DMS153 treated with DMSO at 0.1 percent for 48 hours (cell line): ENCODE measurements around the gene TMTC1.
"Not testable (repeated sequence)": the region's sequence is repeated elsewhere in the genome, so short reads cannot be mapped to it uniquely, and the experiment has no call there.

ENCODE experiments used
- DNase-seq: peaks from one replicate; lab custom pipeline; 2025; ENCODE audit not compliant: unreplicated experiment; lab: John Stamatoyannopoulos, UW

Gene TMTC1

GRCh38 chr12:29783773-29784666 is at the start of gene TMTC1:
Gene TMTC1 (minus strand): TSS chr12:29783942. CDS start chr12:29783751, 191 bp downstream.
- peak; percentile 14 for DNase-seq

DNA sequence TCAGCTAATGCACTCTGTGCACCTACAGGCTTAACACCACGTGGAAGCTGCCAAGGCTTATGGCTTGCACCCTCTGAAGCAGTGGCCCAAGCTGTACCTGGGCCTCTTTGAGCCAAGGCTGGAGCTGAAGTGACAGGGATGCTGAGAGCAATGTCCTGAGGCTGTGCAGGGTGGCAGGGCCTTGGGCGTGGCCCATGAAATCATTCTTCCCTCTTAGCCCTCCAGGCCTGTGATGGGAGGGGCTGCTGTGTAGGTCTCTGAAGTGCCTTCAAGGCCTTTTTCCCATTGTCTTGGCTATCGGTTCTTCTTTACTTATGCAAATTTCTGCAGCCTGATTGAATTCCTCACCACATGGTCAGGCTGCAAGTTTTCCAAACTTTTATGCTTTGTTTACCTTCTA is 47.4 kb upstream of the TMTC1 start:
- DNase-seq: no peak

DNA sequence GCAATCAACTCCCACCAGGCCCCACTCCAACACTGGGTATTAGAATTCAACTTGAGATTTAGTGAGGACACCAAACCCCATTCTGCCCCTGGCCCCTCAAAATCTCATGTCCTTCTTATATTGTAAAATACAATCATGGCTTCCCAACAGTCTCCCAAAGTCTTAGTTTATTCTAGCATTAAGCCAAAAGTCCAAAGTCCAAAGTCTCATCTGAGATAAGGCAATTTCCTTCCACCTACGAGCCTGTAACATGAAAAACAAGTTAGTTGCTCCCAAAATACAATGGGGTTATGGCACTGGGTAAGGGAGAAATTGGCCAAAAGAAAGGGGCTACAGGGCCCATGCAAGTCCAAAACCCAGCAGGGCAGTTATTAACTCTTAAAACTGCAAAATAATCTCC is 46.6 kb upstream of the TMTC1 start:
- DNase-seq: no peak

DNA sequence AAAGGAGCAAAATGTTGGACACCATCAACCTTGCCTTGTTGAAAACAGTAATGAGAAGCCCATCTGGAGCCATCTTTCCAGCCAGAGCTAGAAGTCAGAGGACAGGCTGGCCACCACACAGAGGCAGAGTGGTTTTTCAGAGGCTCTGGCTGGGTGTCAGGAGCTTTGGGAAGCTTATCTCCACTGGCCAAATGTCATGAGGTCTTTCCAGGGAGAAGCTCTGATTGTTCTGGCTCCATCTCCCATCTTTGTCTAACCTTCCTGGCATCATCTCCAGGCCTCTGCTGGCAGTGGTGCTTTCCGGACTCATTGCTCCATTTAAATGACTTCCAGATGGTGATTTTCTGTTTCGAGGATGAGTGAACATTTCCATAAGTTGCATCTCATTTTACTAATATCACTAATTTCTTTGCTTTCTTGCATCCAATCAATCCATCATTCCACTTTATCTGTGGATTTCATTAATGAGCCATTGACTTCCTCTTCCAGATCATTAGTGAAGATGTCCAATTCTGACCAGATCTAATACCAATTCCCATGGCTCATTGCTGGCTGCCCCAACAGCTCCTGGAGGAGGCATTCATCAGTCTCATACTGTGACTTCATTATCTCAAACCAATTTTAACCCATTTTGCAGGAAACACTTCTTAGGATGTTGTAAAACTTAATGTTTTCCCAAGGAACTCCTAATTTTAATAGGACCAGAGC is 35.3 kb upstream of the TMTC1 start:
- no peak for DNase-seq

GRCh38 chr12:29816874-29817725 is 33.4 kb upstream of the TMTC1 start:
- DNase-seq: no peak

GRCh38 chr12:29809616-29810361 is 26.0 kb upstream of the TMTC1 start:
- DNase-seq: not testable (repeated sequence)

GRCh38 chr12:29807129-29807528 is 23.4 kb upstream of the TMTC1 start:
- DNase-seq: no peak

- no peak for DNase-seq
Observed at GRCh38 chr12:29804019-29804418, 20.3 kb upstream of the TMTC1 start.

DNA sequence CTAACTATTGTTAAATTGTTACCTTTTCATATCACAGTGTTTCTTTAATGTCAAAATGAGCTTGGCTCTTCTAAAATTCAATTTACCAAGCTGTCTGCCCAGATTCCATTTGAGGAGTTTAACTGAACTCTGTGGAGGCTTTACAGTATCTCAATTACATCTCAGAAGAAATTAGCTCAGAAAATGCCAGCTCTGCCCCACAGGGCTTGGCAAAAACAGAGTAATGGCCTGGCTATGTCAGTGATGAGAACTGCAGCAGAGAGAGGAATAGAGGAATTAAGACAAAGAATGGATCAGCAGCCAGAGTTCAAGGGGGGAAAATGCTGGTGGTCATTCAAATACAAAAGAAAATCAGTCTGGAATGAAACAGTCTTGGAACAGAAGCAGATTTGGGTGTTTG is 15.8 kb upstream of the TMTC1 start:
- no peak for DNase-seq

- no peak for DNase-seq
Observed at GRCh38 chr12:29797565-29798355, 14.0 kb upstream of the TMTC1 start.

- DNase-seq: no peak
Observed at GRCh38 chr12:29796823-29797263, 13.1 kb upstream of the TMTC1 start.

- no peak for DNase-seq
Observed at GRCh38 chr12:29795715-29796114, 12.0 kb upstream of the TMTC1 start.

DNA sequence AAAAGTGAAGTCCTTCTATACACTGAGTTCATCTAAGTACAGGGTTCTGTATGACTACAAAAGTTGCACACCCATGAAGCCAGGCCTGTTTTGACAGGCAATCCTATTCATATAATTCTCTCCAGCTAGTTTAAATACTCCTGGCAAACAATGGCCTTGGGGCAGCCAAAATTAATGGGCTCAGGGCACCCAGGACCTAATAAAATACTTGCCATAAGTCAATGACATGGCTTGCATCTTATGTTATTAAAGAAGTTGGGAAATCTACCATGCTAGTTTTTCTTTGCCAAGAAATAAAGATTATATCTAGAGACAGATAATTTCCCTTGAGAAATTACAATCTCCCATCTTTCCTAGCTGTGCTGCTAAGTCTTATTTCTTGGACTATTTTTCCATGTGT is 11.1 kb upstream of the TMTC1 start:
- DNase-seq: no peak

- DNase-seq: no peak
Observed at GRCh38 chr12:29792853-29793252, 9.1 kb upstream of the TMTC1 start.

GRCh38 chr12:29792132-29792531 is 8.4 kb upstream of the TMTC1 start:
- DNase-seq: no peak

DNA sequence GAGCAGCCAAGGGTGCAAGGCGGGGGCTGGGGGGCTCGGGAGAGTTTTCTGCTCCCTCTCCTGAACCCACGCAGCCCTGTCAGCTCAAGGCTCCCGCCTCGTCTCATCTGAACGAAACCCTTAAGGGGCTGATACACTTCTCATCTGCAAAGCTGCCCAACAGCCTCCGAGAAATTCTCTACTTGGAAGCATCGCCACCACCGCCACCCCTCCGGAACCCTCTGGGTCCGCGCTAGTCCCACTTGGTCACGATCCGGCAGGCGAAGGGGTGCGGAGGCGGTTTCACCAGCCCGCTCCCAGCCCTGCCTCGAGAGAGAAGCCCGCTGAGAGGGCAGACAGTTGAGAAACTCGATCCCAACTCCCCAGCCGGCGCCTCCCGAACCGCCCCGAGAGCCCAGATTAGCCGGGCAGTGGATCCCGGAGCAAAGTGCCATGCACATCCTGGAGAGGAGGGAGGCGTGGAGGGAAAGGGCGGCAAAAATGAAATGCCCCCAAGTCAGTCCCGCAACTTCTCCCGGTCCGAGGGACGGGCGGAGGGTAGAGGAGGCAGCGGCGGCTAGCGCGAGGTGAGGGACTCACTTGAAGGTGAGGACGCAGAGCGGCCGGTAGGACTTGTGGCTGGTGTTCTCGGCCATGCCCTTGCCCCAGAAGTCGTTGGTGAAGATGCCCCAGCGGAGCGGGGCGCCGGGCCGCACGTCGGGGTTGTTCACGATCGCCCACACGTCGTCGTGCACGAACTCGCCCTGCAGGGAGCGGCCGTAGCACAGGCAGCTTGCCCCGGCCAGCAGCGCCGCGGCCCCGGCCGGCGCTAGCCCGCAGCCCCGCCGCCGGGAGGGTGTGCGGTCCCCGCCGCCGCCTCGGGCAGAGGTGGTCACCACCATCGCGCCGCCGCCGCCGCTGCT is 620 bp downstream of the TMTC1 start:
- peak; percentile 63 for DNase-seq

DNA sequence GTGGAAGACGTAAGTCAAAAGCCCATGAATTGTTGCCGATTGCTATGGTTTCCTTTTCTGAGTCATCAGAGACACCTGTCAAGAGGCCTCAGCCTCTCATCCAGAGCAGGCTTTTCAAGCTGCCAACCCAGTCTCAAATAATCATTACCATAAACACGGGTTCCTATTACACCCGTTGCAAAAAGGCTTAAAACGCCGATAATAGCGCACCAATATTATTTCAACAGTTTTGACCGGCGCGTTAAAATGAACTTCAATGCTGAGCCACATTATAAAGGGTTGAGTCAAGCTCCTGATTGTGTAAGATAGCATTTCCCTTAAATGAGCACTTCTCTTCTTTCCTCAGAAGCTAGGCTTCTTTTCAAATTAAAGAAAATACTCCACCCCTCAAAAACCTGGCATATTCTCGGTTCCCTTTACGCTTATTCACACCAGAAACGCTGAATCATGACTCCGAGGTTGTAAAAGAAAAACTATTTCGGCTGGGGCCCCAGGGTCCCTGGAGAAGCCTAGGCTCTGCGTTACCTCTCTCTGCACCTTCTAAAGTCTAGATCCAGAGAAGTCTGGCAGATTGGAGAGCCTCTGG is 1.4 kb downstream of the TMTC1 start:
- peak; percentile 47 for DNase-seq

DNA sequence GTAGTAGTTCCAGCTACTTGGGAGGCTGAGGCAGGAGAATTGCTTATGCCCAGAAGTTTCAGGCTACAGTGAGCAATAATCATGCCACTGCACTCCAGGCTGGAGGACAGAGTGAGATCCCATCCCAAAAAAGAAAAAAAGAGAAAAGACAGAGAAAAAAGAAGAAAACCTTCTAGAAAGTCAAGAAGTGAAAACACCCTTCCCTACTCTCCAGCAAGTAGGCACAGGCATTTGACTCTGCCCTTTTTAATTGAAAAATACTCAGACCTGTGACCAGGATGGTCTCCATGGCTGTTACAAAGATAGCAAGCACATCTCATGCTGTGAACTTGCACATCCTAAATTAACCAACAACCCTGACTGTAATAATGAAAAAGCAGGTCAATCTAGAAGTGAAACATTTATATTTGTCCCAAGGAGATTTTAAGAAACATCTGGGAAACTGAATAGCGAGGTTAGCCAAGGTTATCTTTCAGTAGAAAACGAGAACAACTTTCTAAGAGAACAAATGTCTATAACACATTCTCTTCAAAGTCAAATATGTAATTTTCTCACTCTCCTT is 2.0 kb downstream of the TMTC1 start:
- DNase-seq: no peak
